Posterior cingulate gyrus (tissue), 11 donors: ENCODE results near the gene UMAD1.

Experiments
- DNase-seq, 10 donors: peaks; one replicate each; pipeline versions ENCODE4 v3.0.0 to v3.0.0-alpha.2; 2020 to 2021; ENCODE audit warnings: mixed read lengths in 3 of 10
- intact Hi-C: fragments of 100-400 bp; cut with DNase I; formaldehyde crosslinking; loops from one replicate; pipeline ENCODE4 v1.15.1; 2023

The UMAD1 gene

GRCh38 chr7:7756577-7756976, 116.0 kb downstream of the UMAD1 start:
- intact Hi-C loops, result no loop called here
- no peak for DNase-seq

DNA sequence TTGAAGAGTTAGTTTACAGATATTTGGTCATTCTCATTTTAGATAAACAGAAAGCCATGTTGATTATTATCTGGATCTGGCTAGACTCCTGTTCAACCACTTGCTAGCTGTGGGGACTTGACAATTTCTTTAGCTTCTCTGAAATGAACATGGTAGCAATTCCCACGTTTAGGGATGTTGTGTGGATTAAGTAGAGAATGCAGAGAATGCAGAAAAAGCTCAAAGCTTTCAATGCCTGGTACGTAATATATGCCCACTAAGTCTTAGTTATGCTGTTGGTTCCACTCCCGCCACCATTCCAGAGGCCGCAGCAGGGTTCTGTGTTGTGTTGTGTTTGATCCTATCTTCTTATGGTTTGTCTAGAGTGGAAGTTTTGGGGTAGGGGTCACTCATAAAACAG, 117.0 kb downstream of the UMAD1 start:
- intact Hi-C loops, result no loop called here
- DNase-seq, result no peak

DNA sequence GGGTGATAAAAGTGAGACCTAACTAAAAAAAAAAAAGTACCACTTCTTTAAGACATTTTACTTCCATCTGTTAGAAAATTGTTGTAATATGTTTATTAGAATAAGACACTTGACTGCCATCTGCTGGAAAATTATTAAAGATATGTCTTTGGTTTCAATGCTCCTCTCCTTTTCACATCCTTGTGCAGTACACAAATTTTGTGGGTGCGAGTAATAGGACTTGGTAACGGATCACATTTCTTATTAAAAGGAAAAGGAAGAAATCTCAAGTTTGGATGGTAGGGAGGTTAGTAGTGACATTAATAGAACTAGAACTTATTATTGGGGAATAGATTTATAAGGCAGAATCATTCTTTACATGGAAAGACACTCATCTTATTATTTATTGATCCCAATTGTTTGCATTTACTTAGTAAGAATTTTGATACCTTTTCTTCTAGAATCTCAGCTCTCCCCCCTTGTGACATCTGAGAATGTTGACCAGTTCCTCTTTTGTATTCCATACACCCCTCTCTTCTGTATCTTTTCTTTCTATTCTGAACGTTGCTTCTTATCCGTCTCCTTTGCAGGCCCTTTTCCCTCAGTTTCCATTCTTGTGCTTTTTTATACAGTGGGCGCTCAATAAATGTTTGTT, 120.9 kb downstream of the UMAD1 start:
- no peak for DNase-seq
- intact Hi-C loops, result loop anchor here (5.0 kb wide), 1 partner anchor 79 kb away; no protein-coding TSS in a partner anchor

DNA sequence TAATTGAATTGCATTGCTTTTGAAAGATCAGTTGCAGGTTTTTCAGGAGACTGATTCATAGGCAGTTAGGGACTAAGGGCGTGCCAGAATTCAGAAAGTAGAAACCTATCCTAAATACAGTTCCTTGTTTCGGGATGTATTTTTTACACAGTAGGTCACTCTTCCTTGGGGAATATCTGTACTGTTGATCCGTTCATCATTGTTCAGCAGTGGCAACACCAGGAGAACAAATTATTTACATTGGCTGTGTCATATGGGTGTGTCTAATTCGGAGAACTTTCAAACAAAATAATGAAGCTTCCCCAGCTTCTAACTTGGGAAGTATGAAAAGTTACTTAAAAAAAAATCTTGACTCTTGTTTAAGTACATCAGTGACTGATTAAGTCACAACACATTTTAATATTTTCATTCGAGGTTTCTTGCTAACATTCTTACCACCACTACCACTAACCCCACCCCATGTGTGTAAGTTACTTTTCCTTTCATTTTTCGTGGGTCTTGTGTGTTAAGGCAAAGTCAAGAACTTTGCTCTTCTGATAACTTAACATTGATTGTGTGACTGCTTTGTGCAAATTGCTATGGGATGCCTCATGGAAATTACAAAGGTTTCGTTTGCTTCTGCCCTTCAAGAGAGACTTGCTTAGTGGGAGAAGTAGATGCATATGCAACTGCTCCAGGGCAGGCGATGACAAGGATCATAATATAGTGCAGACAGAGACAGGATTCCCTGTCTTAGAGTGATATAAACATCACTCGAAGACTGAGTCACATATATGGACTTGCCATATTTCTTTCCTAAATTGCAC, 121.6 kb downstream of the UMAD1 start:
- intact Hi-C loops, result loop anchor here (5.0 kb wide), 1 partner anchor 80 kb away; no protein-coding TSS in a partner anchor
- no peak for DNase-seq

- intact Hi-C loops, result loop anchor here (5.0 kb wide), 1 partner anchor 82 kb away; no protein-coding TSS in a partner anchor
- no peak for DNase-seq
Measured at GRCh38 chr7:7764520-7765396, 124.2 kb downstream of the UMAD1 start.

- no peak for DNase-seq
- intact Hi-C loops, result no loop called here
Measured at GRCh38 chr7:7765422-7765821, 124.9 kb downstream of the UMAD1 start.

GRCh38 chr7:7766671-7767070, 126.1 kb downstream of the UMAD1 start:
- intact Hi-C loops, result no loop called here
- DNase-seq, result no peak

DNA sequence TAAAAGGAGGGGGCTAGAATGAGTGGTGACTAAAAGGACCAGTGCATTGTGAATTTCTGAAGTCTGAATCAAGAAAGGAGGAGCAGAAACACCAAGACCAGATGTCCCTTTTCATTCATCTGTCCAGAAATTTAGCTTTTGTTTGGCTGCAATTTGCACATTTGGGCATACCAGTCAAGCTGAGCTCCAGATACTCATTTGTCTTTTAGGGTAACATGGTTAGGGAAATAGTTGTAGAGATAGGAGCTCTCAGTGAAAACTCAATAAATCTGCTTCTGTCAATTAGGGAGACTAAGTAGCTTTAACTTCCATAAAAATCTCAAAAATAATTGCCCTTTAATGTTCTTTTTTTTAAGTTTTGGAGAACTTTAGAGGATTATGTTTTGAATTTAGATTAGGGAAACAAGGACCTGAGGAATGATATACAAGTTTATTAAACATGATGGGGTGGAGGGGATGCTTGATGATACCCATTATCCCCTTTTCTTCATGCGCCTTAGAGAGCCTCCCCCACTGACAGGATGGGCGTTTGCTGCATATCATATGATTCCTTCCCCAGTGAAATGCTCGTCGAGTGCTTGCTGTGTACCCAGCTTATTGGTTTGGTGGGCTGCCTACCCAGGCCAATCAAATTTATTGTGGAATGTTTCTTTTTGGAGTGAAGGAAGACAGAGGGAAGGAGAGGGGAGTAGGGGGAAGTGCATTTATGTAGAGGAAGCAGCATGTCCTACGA, 128.6 kb downstream of the UMAD1 start:
- no peak for DNase-seq
- intact Hi-C loops, result no loop called here

- no peak for DNase-seq
- intact Hi-C loops, result no loop called here
Measured at GRCh38 chr7:7769710-7770627, 129.4 kb downstream of the UMAD1 start.

DNA sequence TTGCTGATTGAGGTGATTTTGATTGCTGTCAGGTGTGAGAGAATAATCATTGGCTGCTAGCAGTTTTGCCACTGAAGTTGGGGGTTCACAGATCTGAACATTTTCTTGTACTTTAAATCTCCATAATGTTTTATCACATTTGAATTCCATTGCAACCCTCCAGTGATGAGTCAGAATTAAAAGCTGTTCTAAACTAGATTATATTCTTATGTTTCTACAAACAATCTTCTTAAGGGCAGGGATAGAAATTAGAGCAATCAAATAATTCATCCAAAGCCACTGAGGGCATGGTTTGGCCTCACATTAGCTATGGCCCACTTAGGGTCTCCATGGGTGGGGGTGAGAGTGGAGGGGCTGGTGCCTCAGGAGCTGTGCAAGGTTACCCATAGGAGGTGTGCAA, 130.9 kb downstream of the UMAD1 start:
- DNase-seq, result no peak
- intact Hi-C loops, result no loop called here

DNA sequence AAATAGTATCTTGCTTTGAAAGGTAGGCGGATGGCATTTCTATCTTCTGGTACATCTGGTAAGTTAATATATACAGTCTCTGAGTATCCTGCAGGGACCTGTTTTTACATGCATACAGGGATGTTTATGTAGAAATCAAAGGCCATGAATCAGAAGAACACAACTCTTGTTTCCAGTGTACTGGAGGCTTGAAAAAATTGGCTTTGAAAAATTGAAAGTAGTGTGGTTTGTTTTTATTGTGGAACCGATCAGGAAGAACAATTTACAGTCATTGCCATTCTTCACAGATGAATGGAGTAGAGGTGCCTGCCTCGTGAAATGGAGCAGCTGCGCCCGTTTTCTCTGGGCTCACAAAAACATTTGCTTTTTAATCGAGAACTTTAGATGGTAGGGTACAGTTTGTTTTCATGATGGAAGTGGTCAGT, 131.9 kb downstream of the UMAD1 start:
- intact Hi-C loops, result no loop called here
- no peak for DNase-seq

GRCh38 chr7:7773334-7774309, 133.1 kb downstream of the UMAD1 start:
- intact Hi-C loops, result no loop called here
- DNase-seq, result no peak

DNA sequence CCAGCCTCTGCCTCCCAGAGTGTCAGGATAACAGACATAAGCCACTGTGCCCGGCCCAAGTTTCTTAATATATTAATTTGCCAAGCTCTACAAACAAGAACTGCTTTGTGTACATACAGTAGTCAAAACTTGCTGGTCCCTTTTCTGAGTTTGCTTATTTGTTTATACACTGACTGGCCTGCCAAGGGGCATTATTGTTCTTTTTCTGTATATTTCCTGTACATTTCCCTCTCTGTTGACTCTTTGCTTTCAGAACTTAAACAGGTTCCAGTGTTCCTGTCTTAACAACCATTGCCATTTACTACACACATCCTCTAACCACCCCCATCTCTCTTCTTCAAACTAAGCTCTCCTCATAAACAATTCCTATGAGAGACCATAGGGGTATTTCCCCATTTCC, 139.3 kb downstream of the UMAD1 start:
- intact Hi-C loops, result no loop called here
- DNase-seq, result no peak

GRCh38 chr7:7783001-7783400, 142.4 kb downstream of the UMAD1 start:
- intact Hi-C loops, result no loop called here
- no peak for DNase-seq

- no peak for DNase-seq
- intact Hi-C loops, result no loop called here
Measured at GRCh38 chr7:7785344-7785973, 144.9 kb downstream of the UMAD1 start.

DNA sequence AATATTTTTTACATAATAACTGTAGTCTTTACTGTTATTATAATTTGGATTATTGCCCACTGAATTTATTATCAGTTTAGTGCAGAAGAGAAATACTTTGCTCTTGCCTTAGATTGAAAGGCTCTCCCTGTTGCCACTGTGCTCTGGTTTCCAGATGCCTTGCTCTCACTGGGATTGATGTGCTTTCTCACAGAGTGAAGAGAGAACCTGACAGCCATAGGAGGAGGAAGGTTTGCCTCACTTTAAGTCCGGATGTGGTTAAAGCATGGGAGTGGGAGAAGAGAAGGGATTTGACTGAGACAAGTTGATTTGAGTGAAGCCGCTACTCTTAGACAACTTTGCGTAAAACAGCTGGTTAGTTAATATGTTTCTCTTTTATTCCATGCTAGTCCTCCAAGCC, 146.0 kb downstream of the UMAD1 start:
- no peak for DNase-seq
- intact Hi-C loops, result no loop called here

GRCh38 chr7:7789551-7789988, 149.0 kb downstream of the UMAD1 start:
- no peak for DNase-seq
- intact Hi-C loops, result no loop called here
